Neural cell (in vitro differentiated cells): ENCODE results near the gene UNC13B. TPM values are rescaled to one million over a fixed set of nuclear protein-coding genes. Genes with fewer than 3 reads are reported as not detected.

Experiments used
- H2AFZ ChIP-seq: fragments of 200-600, 300-800 bp; sonication (generic), shearing (Covaris generic); 2 replicates; pipeline ENCODE4 v1.6.0; 2014; ENCODE audit warnings: low read depth, mild to moderate bottlenecking, antibody characterized with exemption, low read length, moderate library complexity
- H3F3A ChIP-seq: fragments of 200-600 bp; shearing (Covaris generic); 2 replicates; pipeline ENCODE4 v1.6.1; 2016; ENCODE audit warnings: mild to moderate bottlenecking, moderate library complexity, mixed read lengths, antibody characterized with exemption, low read length; ENCODE audit not compliant: insufficient read depth, poor library complexity, severe bottlenecking
- H3K27ac ChIP-seq: fragments of 200-600, 300-800 bp; sonication (generic), shearing (Covaris generic); 2 replicates; pipeline ENCODE4 v1.5.1; 2014; ENCODE audit warnings: mild to moderate bottlenecking, low read length, moderate library complexity
- H3K27me3 ChIP-seq: fragments of 300-800, 200-600 bp; sonication (generic), shearing (Covaris generic); 2 replicates; pipeline ENCODE4 v1.6.0; 2014; ENCODE audit warnings: mild to moderate bottlenecking, low read depth, low read length, moderate library complexity; ENCODE audit not compliant: insufficient read depth
- H3K36me3 ChIP-seq: fragments of 300-800, 200-600 bp; sonication (generic), shearing (Covaris generic); 2 replicates; pipeline ENCODE4 v1.5.1; 2014; ENCODE audit warnings: mild to moderate bottlenecking, antibody characterized with exemption, low read length, moderate library complexity; ENCODE audit not compliant: insufficient read depth
- H3K4me2 ChIP-seq: fragments of 300-800, 200-600 bp; sonication (generic), shearing (Covaris generic); 2 replicates; pipeline ENCODE4 v1.6.0; 2014; ENCODE audit warnings: mild to moderate bottlenecking, low read length
- H3K4me3 ChIP-seq: fragments of 300-800, 200-600 bp; sonication (generic), shearing (Covaris generic); 2 replicates; pipeline ENCODE4 v1.5.1; 2014; ENCODE audit warnings: mild to moderate bottlenecking, low read length, moderate library complexity
- H3K79me2 ChIP-seq: fragments of 200-600 bp; shearing (Covaris generic); replicated peaks from 2 replicates; pipeline ENCODE4 v1.6.0; 2014; ENCODE audit warnings: mild to moderate bottlenecking, low read length, moderate library complexity; ENCODE audit not compliant: insufficient read depth
- H3K9ac ChIP-seq: fragments of 300-800, 200-600 bp; sonication (generic), shearing (Covaris generic); 2 replicates; pipeline ENCODE4 v1.6.1; 2016; ENCODE audit warnings: mild to moderate bottlenecking, low read length, mixed read lengths
- H3K9me2 ChIP-seq: fragments of 200-600 bp; shearing (Covaris generic); 2 replicates; pipeline ENCODE4 v1.6.1; 2016; ENCODE audit warnings: mild to moderate bottlenecking, low read length, mixed read lengths; ENCODE audit not compliant: insufficient read depth
- H3K9me3 ChIP-seq: fragments of 200-600, 300-800 bp; sonication (generic), shearing (Covaris generic); 2 replicates; pipeline ENCODE4 v1.6.1; 2016; ENCODE audit warnings: mild to moderate bottlenecking, mixed run types, low read length, moderate library complexity, mixed read lengths
- H4K20me1 ChIP-seq: fragments of 200-600 bp; shearing (Covaris generic); 2 replicates; pipeline ENCODE4 v1.6.1; 2016; ENCODE audit warnings: mild to moderate bottlenecking, mixed run types; ENCODE audit not compliant: insufficient read depth
- EP300 ChIP-seq: fragments of 450-650 bp; conservative IDR thresholded peaks from 2 replicates; pipeline ENCODE4 v1.6.1; 2014; ENCODE audit warnings: antibody characterized with exemption, mild to moderate bottlenecking, moderate library complexity; ENCODE audit not compliant: poor library complexity, severe bottlenecking
- EZH2 ChIP-seq: fragments of 200-600, 300-800 bp; shearing (Covaris generic), sonication (generic); IDR thresholded peaks from 2 replicates; pipeline ENCODE4 v1.6.1; 2014; ENCODE audit warnings: antibody characterized with exemption, low read length, borderline replicate concordance, mild to moderate bottlenecking; ENCODE audit not compliant: insufficient read depth, poor library complexity, severe bottlenecking
- MXI1 ChIP-seq: fragments of 450-650 bp; conservative IDR thresholded peaks from 2 replicates; pipeline ENCODE4 v1.6.1; 2014; ENCODE audit warnings: antibody characterized with exemption, mild to moderate bottlenecking; ENCODE audit not compliant: poor library complexity, severe bottlenecking
- POLR2AphosphoS5 ChIP-seq: IDR thresholded peaks from 2 replicates; pipeline ENCODE4 v1.6.1; 2012
- RAD21 ChIP-seq: fragments of 450-650 bp; conservative IDR thresholded peaks from 2 replicates; pipeline ENCODE4 v1.6.1; 2014; ENCODE audit warnings: antibody characterized with exemption, mild to moderate bottlenecking, moderate library complexity
- SMC3 ChIP-seq: fragments of 450-650 bp; conservative IDR thresholded peaks from 2 replicates; pipeline ENCODE4 v1.6.1; 2014; ENCODE audit warnings: antibody characterized with exemption, mild to moderate bottlenecking, moderate library complexity; ENCODE audit not compliant: poor library complexity
- TAF1 ChIP-seq: IDR thresholded peaks from 2 replicates; pipeline ENCODE4 v1.6.1; 2012; ENCODE audit warnings: low read depth
- polyA plus RNA-seq: library from polyadenylated mRNA; depleted of rRNA; stranded (reverse); fragments of >200 nt; gene quantifications from 2 replicates; pipeline ENCODE4 v1.2.3, GENCODE V29; 2014
- TF ChIP-seq, protein P1 (sequence below): fragments of 450-650 bp; IDR thresholded peaks from 2 replicates; pipeline ENCODE4 v1.5.1; 2014; ENCODE audit warnings: antibody characterized with exemption, mild to moderate bottlenecking, moderate library complexity; ENCODE audit not compliant: poor library complexity, severe bottlenecking
- TF ChIP-seq, protein P2 (sequence below): IDR thresholded peaks from 2 replicates; pipeline ENCODE4 v1.6.1; 2012; ENCODE audit warnings: borderline replicate concordance

Gene UNC13B
- polyA plus RNA-seq, 1 donor from 2014 or later, result 37.2 TPM

DNA sequence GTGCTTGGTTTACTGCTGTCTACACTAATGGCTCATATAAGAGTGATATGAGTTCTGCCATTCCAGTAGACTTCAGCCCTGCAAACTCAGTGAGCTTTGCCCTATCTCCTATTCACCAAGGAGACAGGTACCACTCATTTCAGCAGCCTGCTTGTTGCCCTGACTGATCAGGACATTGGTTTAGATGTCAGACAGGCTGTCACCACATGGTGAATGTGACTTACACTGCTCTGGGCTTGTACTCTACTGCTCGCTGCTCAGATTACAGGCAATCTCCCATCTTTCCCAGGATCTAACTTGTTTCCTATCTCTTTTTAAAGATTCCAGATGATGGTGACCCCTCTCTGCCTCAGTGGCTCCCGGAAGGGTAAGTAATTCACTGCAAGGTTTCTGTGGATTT, 204.8 kb downstream of the UNC13B start:
- Histone ChIP-seq H3K9me3 (no peaks in the 10 kb centered on the region), H3K4me2 (no peak overlapping the region), H4K20me1 (no peaks in the 10 kb centered on the region), H3K27me3 (no peaks in the 10 kb centered on the region), H2AFZ (no peak overlapping the region), H3F3A (no peaks in the 10 kb centered on the region), H3K9ac (no peak overlapping the region), H3K4me3 (no peak overlapping the region), H3K36me3 (no peaks in the 10 kb centered on the region), H3K27ac (no peak overlapping the region), H3K79me2 (no peaks in the 10 kb centered on the region), H3K9me2 (no peaks in the 10 kb centered on the region)
- TF ChIP-seq EZH2 (no peak), SMC3 (no peak), RAD21 (no peak), MXI1 (no peak), EP300 (no peak)

DNA sequence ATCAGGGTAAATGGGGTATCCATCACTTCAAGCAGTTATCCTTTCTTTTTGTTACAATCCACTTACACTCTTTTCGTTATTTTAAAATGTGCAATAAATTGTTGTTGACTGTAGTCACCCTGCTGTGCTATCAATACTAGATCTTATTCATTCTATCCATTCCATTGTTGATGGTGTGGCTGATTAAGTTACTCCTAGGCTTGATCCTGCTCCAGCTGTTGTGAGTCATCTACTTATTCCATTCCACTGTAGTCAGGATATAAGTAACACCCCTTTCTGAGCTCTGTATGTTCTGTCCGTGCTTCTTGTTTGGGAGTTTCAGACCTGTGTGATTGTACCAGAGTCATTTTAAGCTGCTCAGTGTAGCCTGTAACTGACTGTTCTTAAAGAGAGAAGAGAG, 205.6 kb downstream of the UNC13B start:
- Histone ChIP-seq H3K4me3 (no peak overlapping the region), H3K27ac (no peak overlapping the region), H3F3A (no peaks in the 10 kb centered on the region), H3K27me3 (no peaks in the 10 kb centered on the region), H3K79me2 (no peaks in the 10 kb centered on the region), H3K9ac (no peak overlapping the region), H3K4me2 (no peak overlapping the region), H4K20me1 (no peaks in the 10 kb centered on the region), H3K36me3 (no peaks in the 10 kb centered on the region), H3K9me3 (no peaks in the 10 kb centered on the region), H3K9me2 (no peaks in the 10 kb centered on the region), H2AFZ (no peak overlapping the region)
- no peak for TF ChIP-seq EP300
- TF ChIP-seq POLR2AphosphoS5, result no peak
- TF ChIP-seq, protein P1, sequence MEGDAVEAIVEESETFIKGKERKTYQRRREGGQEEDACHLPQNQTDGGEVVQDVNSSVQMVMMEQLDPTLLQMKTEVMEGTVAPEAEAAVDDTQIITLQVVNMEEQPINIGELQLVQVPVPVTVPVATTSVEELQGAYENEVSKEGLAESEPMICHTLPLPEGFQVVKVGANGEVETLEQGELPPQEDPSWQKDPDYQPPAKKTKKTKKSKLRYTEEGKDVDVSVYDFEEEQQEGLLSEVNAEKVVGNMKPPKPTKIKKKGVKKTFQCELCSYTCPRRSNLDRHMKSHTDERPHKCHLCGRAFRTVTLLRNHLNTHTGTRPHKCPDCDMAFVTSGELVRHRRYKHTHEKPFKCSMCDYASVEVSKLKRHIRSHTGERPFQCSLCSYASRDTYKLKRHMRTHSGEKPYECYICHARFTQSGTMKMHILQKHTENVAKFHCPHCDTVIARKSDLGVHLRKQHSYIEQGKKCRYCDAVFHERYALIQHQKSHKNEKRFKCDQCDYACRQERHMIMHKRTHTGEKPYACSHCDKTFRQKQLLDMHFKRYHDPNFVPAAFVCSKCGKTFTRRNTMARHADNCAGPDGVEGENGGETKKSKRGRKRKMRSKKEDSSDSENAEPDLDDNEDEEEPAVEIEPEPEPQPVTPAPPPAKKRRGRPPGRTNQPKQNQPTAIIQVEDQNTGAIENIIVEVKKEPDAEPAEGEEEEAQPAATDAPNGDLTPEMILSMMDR, result no peak
- TF ChIP-seq, protein P2, sequence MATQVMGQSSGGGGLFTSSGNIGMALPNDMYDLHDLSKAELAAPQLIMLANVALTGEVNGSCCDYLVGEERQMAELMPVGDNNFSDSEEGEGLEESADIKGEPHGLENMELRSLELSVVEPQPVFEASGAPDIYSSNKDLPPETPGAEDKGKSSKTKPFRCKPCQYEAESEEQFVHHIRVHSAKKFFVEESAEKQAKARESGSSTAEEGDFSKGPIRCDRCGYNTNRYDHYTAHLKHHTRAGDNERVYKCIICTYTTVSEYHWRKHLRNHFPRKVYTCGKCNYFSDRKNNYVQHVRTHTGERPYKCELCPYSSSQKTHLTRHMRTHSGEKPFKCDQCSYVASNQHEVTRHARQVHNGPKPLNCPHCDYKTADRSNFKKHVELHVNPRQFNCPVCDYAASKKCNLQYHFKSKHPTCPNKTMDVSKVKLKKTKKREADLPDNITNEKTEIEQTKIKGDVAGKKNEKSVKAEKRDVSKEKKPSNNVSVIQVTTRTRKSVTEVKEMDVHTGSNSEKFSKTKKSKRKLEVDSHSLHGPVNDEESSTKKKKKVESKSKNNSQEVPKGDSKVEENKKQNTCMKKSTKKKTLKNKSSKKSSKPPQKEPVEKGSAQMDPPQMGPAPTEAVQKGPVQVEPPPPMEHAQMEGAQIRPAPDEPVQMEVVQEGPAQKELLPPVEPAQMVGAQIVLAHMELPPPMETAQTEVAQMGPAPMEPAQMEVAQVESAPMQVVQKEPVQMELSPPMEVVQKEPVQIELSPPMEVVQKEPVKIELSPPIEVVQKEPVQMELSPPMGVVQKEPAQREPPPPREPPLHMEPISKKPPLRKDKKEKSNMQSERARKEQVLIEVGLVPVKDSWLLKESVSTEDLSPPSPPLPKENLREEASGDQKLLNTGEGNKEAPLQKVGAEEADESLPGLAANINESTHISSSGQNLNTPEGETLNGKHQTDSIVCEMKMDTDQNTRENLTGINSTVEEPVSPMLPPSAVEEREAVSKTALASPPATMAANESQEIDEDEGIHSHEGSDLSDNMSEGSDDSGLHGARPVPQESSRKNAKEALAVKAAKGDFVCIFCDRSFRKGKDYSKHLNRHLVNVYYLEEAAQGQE, result no peak
- no peak for TF ChIP-seq SMC3
- no peak for TF ChIP-seq TAF1
- no peak for TF ChIP-seq MXI1
- no peak for TF ChIP-seq RAD21
- no peak for TF ChIP-seq EZH2

DNA sequence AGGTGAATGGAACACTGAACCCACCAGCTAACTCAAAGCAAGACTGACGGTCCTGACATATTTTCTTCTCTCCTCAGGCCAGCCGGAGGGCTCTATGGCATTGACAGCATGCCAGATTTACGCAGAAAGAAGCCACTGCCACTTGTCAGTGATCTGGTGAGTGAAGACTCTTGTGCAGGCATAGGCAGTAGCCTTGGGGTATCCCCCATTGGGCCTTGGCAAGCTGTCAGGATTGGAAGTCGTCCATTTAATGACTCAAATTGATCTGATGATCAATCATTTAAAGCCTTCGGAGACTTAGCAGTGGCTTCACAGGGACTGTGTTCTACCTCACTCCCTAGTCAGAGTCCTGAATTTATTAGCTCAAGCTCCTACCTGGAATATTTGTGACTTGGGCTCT, 208.4 kb downstream of the UNC13B start:
- TF ChIP-seq SMC3, result no peak
- no peak for TF ChIP-seq RAD21
- TF ChIP-seq, protein P2, result no peak
- TF ChIP-seq MXI1, result no peak
- TF ChIP-seq, protein P1, result no peak
- TF ChIP-seq EP300, result no peak
- TF ChIP-seq POLR2AphosphoS5, result no peak
- no peaks in the 10 kb centered on the region for H3F3A ChIP-seq
- H3K4me2 ChIP-seq, result no peak overlapping the region

More for the DNA sequence above, 208.4 kb downstream of the UNC13B start:
- no peak overlapping the region for H2AFZ ChIP-seq
- H3K27ac ChIP-seq, result no peak overlapping the region
- H3K9ac ChIP-seq, result no peak overlapping the region
- H3K4me3 ChIP-seq, result no peak overlapping the region
- no peaks in the 10 kb centered on the region for H3K27me3 ChIP-seq
- no peaks in the 10 kb centered on the region for H4K20me1 ChIP-seq
- H3K36me3 ChIP-seq, result no peaks in the 10 kb centered on the region
- no peaks in the 10 kb centered on the region for H3K79me2 ChIP-seq
- H3K9me3 ChIP-seq, result no peaks in the 10 kb centered on the region
- H3K9me2 ChIP-seq, result no peaks in the 10 kb centered on the region
